Esophagus (tissue), 2 donors: ENCODE data around the gene KRTAP29-1. TPM values are rescaled to one million over a fixed set of nuclear protein-coding genes. Genes with fewer than 3 reads are reported as not detected.
A peak's percentile ranks its signal among the peaks of the same experiment; 100 is the strongest.

Experiments
- H3K27ac ChIP-seq, 2 donors: one replicate each; pipeline ENCODE4 v1.5.1; 2013; ENCODE audit warnings: low read depth in 2 of 2, mild to moderate bottlenecking in 2 of 2, inconsistent platforms in 1 of 2, low read length in 1 of 2, moderate library complexity in 1 of 2
- H3K27me3 ChIP-seq, 2 donors: one replicate each; pipeline ENCODE4 v1.6.1; 2013; ENCODE audit warnings: low read length in 2 of 2, control low read depth in 1 of 2, mild to moderate bottlenecking in 1 of 2; ENCODE audit not compliant: insufficient read depth in 2 of 2, control insufficient read depth in 1 of 2
- H3K36me3 ChIP-seq, 2 donors: one replicate each; pipeline ENCODE4 v1.6.1; 2013; ENCODE audit warnings: low read length in 1 of 2; ENCODE audit not compliant: control insufficient read depth in 2 of 2, insufficient read depth in 2 of 2
- H3K4me1 ChIP-seq, 2 donors: one replicate each; pipeline ENCODE4 v1.6.1; 2013; ENCODE audit warnings: low read length in 1 of 2; ENCODE audit not compliant: control insufficient read depth in 2 of 2, insufficient read depth in 2 of 2
- H3K4me3 ChIP-seq, 2 donors: one replicate each; pipeline ENCODE4 v1.5.1; 2013; ENCODE audit warnings: low read length in 2 of 2, mild to moderate bottlenecking in 2 of 2, low read depth in 1 of 2, moderate library complexity in 1 of 2
- H3K9me3 ChIP-seq, 2 donors: one replicate each; pipeline ENCODE4 v1.6.1; 2013; ENCODE audit warnings: mild to moderate bottlenecking in 2 of 2, low read depth in 1 of 2, low read length in 1 of 2, moderate library complexity in 1 of 2; ENCODE audit not compliant: control insufficient read depth in 2 of 2, insufficient read depth in 1 of 2
- WGBS, 2 donors: extraction: QIAGEN DNeasy Blood & Tissue Kit; methylation state at CpG; one replicate each; pipeline ENCODE4 v1.1.7; 2013; 5-methylcytosine and 5-hydroxymethylcytosine counted together
- polyA plus RNA-seq, 2 donors: library from polyadenylated mRNA; stranded (reverse); fragments of 200-250 nt; gene quantifications; one replicate each; pipeline ENCODE4 v1.2.3, GENCODE V29; 2013
- donor health status: healthy with polysubstance abuse.
- donor health status: Bipolar disorder and iron deficiency.

Gene KRTAP29-1
- polyA plus RNA-seq, 2 donors = not detected

- WGBS, 2 donors = 29 to 38% methylated on average over 5 of the region's 5 CpGs
- Histone ChIP-seq H3K9me3 (no peaks in the 10 kb centered on the region), H3K27ac (no peak overlapping the region), H3K36me3 (no peaks in the 10 kb centered on the region), H3K4me1 (peaks cover 2 to 3% of the 10 kb centered on the region in 2 donors), H3K27me3 (no peaks in the 10 kb centered on the region), H3K4me3 (no peak overlapping the region)
These were observed 19.6 kb upstream of the KRTAP29-1 start for GRCh38 chr17:41322094-41322902.

- Histone ChIP-seq H3K27me3 (no peaks in the 10 kb centered on the region), H3K4me3 (no peak overlapping the region), H3K27ac (no peak overlapping the region), H3K36me3 (no peaks in the 10 kb centered on the region), H3K4me1 (no peaks in the 10 kb centered on the region), H3K9me3 (no peaks in the 10 kb centered on the region)
- WGBS, 2 donors = 56 to 94% methylated on average over 2 of the region's 2 CpGs
These were observed 15.6 kb upstream of the KRTAP29-1 start for GRCh38 chr17:41318231-41318630.

GRCh38 chr17:41315814-41316445, 13.3 kb upstream of the KRTAP29-1 start:
- Histone ChIP-seq H3K27me3 (no peaks in the 10 kb centered on the region), H3K36me3 (no peaks in the 10 kb centered on the region), H3K4me3 (no peak overlapping the region), H3K4me1 (no peaks in the 10 kb centered on the region), H3K9me3 (no peaks in the 10 kb centered on the region), H3K27ac (no peak overlapping the region)
- WGBS, 2 donors = 79 to 82% methylated on average over 17 of the region's 17 CpGs

DNA sequence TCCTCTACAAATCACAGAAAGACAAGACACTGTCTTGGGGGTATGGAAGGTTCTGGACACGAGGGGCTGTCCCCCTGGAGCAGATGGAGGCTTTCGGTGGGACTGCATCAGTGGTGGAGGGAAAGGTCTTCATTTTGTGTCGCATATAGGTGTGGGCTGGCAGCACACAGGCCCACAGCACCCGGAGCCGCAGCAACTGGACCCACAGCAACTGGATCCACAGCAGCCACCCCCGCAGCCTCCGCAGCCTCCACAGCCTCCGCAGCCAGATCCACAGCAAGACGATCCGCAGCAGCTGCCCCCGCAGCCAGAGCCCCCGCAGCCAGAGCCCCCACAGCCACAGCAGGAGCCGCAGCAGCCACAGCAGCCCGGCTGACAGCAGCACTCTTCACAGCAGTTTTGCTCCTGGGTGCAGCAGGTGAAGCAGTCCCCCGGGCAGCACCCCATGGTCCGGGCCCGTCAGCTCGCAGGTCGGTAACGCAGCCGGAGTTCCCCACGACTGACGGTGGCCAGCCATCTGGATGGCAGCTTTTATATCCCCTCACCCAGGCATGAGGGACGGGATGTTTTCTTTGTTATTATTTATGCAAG, 12.6 kb upstream of the KRTAP29-1 start, which contains the start of gene KRTAP17-1:
KRTAP17-1 (minus strand) TSS at position 507 of the 591 bp plus-strand sequence; CDS start at position 447, 60 bp downstream.
- Histone ChIP-seq H3K4me1 (no peaks in the 10 kb centered on the region), H3K4me3 (no peak within 1 kb of the TSS), H3K9me3 (no peaks in the 10 kb centered on the region), H3K36me3 (no peaks in the 10 kb centered on the region), H3K27me3 (no peaks in the 10 kb centered on the region), H3K27ac (no peak within 1 kb of the TSS)
- WGBS, 2 donors = 85 to 88% methylated on average over 24 of the region's 24 CpGs

- Histone ChIP-seq H3K4me1 (peaks cover 0 to 12% of the 10 kb centered on the region in 2 donors), H3K27ac (no peak overlapping the region), H3K36me3 (no peaks in the 10 kb centered on the region), H3K27me3 (no peaks in the 10 kb centered on the region), H3K9me3 (no peaks in the 10 kb centered on the region), H3K4me3 (no peak overlapping the region)
- WGBS, 2 donors = 82 to 87% methylated on average over 1 of the region's 1 CpG
These were observed 8.5 kb upstream of the KRTAP29-1 start for GRCh38 chr17:41311111-41311510.

DNA sequence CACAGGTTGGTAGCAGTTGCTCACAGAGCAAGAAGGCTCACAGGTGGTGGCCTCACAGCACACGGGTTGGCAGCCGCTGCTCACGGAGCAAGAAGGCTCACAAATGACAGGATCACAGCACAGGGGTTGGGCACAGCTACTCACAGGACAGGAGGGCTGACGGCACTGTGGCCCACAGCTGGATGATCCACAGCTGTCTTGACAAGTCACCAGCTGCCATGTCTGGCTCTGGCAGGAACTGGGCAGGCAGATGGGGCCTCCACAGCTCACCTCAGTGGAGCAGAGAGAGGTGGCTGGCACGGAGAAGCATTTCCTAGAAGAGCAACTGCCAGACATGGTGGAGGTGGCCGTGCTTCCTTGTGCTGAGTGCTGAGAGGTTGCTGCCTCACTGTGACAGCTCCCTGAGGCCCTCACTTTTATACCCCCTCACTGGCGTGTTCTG, 6.3 kb upstream of the KRTAP29-1 start, which contains the start of gene KRTAP16-1:
KRTAP16-1 (minus strand) TSS at position 392 of the 442 bp plus-strand sequence; CDS start at position 336, 56 bp downstream.
- Histone ChIP-seq H3K4me3 (no peak within 1 kb of the TSS), H3K36me3 (no peaks in the 10 kb centered on the region), H3K27ac (peak within 1 kb of the TSS in 1 of 2 donors; percentile 46), H3K9me3 (no peaks in the 10 kb centered on the region), H3K4me1 (peaks cover 0 to 12% of the 10 kb centered on the region in 2 donors), H3K27me3 (no peaks in the 10 kb centered on the region)
- 71 to 75% methylated on average over 7 of the region's 7 CpGs for WGBS, 2 donors

DNA sequence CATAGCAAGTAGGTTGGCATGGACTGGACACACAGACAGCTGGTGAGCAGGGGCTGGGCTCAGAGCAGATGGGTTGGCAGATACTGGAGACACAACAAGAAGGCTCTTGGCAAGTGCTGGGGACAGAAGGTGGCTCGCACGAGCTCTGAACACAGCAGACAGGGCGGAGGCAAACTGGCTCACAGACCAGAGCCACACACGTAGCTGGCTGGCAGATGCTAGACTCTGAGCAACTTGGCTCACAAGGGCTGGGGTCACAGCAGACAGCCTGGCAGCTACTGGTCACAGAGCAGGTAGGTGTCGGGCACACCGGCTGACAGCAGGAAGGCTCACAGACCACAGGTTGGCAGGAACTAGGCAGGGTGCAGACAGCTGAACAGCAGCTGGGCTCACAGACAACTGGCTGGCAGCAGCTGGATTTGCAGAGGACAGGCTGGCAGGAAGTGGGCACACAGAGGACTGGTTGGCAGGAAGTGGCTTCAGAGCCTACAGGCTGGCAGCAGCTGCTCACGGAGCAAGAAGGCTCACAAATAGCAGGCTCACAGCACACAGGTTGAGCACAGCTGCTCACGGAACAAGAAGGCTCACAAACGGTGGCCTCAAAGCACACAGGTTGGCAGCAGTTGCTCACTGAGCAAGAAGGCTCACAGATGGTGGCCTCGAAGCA, 5.7 kb upstream of the KRTAP29-1 start:
- H3K27me3 ChIP-seq = no peaks in the 10 kb centered on the region
- H3K4me3 ChIP-seq = no peak overlapping the region
- WGBS, 2 donors = 32 to 35% methylated on average over 10 of the region's 10 CpGs
- peak overlapping the region in 1 of 2 donors; percentile 46 for H3K27ac ChIP-seq
- no peaks in the 10 kb centered on the region for H3K9me3 ChIP-seq
- peaks cover 0 to 12% of the 10 kb centered on the region in 2 donors for H3K4me1 ChIP-seq
- H3K36me3 ChIP-seq = no peaks in the 10 kb centered on the region

GRCh38 chr17:41307647-41308046, 5.0 kb upstream of the KRTAP29-1 start:
- Histone ChIP-seq H3K36me3 (no peaks in the 10 kb centered on the region), H3K27ac (no peak overlapping the region), H3K27me3 (no peaks in the 10 kb centered on the region), H3K4me3 (no peak overlapping the region), H3K9me3 (no peaks in the 10 kb centered on the region), H3K4me1 (peaks cover 0 to 12% of the 10 kb centered on the region in 2 donors)
- WGBS, 2 donors = 73 to 87% methylated on average over 9 of the region's 9 CpGs

DNA sequence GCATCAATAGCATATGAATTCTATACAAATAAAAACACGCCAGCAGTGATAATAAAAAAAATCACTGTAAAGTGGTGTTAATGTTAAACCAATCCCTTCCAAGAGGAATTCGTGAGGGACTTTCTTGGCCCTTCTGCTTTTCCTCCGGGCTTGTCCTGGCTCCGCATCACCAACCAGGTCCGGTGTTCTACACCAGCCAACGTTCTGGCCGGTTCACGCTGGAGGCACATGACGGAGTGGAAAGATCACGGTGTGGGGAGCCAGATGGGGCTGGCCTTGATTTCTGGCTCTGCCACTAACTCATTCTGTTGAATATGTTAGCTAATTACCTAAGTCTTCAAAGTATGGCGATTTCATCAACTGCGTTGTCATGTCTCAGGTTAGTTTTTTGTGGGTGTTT, 1.4 kb upstream of the KRTAP29-1 start:
- H3K27me3 ChIP-seq = no peaks in the 10 kb centered on the region
- no peaks in the 10 kb centered on the region for H3K9me3 ChIP-seq
- no peaks in the 10 kb centered on the region for H3K36me3 ChIP-seq
- H3K27ac ChIP-seq = no peak overlapping the region
- peaks cover 4 to 23% of the 10 kb centered on the region in 2 donors for H3K4me1 ChIP-seq
- 85% methylated on average over 12 of the region's 12 CpGs for WGBS, 2 donors
- H3K4me3 ChIP-seq = no peak overlapping the region
